Fibroblast of pulmonary artery (primary cell): ENCODE results near the gene ZNF469.

Experiments
- DNase-seq: peaks from one replicate; pipeline ENCODE4 v3.0.0-alpha.2; 2010; ENCODE audit warnings: low read depth
- H3K4me3 ChIP-seq: replicated peaks from 2 replicates; pipeline ENCODE4 v1.5.1; 2011; ENCODE audit warnings: low read depth, mild to moderate bottlenecking, control low read depth, low read length, moderate library complexity
- TF ChIP-seq, protein P1 (sequence below): IDR thresholded peaks from 2 replicates; pipeline ENCODE4 v1.5.1; 2011; ENCODE audit warnings: mild to moderate bottlenecking, control low read depth, low read length, inconsistent platforms; ENCODE audit errors: missing control alignments

ZNF469 gene

GRCh38 chr16:88374736-88375135 is 8.0 kb upstream of the ZNF469 start:
- TF ChIP-seq, protein P1, sequence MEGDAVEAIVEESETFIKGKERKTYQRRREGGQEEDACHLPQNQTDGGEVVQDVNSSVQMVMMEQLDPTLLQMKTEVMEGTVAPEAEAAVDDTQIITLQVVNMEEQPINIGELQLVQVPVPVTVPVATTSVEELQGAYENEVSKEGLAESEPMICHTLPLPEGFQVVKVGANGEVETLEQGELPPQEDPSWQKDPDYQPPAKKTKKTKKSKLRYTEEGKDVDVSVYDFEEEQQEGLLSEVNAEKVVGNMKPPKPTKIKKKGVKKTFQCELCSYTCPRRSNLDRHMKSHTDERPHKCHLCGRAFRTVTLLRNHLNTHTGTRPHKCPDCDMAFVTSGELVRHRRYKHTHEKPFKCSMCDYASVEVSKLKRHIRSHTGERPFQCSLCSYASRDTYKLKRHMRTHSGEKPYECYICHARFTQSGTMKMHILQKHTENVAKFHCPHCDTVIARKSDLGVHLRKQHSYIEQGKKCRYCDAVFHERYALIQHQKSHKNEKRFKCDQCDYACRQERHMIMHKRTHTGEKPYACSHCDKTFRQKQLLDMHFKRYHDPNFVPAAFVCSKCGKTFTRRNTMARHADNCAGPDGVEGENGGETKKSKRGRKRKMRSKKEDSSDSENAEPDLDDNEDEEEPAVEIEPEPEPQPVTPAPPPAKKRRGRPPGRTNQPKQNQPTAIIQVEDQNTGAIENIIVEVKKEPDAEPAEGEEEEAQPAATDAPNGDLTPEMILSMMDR: no peak
- DNase-seq: no peak

DNA sequence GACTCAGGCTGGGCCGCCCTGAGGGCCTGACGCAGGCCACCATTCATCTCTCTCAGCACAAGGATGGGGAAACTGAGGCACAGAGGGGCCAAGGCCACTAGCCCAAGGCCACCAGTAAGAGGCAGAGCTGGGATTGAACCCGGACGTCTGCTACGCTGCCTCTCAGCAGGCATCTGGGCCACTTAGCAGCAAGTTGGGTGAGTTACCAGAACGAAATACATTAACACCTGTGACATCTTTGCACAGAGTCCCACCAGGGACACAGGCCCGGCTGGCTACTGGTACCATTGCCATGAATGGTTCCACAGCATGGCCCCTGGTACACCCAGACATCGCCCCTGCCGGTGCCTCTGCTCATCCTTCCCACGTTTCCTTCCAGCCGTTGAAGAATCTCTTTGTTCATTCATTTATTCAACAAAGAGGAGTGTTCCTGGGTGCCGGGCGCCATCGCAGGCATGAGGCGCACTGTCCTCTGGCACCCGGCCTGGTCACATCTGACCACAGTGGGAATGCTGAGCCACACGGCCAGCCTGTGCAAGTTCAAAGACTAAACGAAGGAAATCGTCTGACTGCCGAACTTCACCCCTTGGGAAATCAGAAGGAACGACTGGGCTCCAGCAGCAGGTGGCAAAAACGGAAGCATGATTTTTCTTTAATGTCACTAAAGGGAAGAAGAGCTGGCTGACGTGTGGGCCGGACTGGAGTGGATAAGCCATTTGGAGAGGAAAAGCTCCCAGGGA is 7.4 kb upstream of the ZNF469 start:
- no peak for DNase-seq
- H3K4me3 ChIP-seq: no peak overlapping the region
- TF ChIP-seq, protein P1: no peak

More at GRCh38 chr16:88374736-88375135, 8.0 kb upstream of the ZNF469 start:
- H3K4me3 ChIP-seq: no peak overlapping the region

- TF ChIP-seq, protein P1: no peak
- H3K4me3 ChIP-seq: no peak overlapping the region
These were observed 6.5 kb upstream of the ZNF469 start for GRCh38 chr16:88375996-88376834.

DNA sequence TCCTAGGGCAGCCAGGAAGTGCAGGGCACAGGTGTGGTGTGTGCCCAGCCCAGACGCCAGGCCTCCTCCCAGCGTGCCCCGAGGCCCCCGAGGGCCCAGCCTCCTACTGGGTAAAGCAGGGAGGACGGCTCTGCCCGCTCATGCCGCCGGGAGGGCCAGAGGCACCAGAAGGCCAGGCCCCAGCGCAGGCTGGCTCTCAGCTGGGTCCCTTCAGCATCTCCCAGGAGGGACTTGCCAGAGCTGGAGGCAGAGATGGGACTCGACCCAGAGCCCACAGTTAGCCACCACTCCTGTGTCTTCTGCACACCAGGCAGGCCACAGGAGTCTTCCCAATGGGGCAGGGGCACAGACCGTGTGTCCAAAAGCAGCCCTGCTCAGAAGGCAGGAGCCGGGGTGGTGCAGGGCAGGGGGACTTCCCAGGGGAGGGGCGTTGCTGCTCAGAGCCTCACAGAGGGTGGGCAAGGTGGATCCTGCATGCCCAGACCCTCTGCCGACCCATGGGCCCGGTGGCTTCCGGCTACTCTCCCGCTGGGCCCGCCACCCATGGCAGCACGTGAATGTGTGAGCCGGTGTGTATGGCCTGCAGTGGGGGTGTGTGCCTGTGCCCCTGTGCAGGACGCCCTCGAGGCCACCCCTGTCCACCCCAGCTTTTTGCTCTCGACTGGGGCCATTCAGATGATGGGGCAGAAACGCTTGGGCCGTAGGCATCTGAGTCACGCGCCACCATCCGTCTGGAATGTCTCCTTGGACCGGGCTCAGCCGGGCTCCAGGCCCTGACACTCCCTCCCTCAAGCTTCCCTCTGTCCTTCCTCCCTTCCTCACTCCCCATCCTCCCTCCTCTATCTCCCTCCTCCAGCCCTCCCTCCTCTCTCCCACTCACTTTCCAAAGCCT is 5.7 kb upstream of the ZNF469 start:
- TF ChIP-seq, protein P1: no peak
- H3K4me3 ChIP-seq: no peak overlapping the region
- peak; percentile 16 for DNase-seq

More at GRCh38 chr16:88375996-88376834, 6.5 kb upstream of the ZNF469 start:
- DNase-seq: no peak

- TF ChIP-seq, protein P1: no peak
- DNase-seq: no peak
- H3K4me3 ChIP-seq: no peak overlapping the region
These were observed 4.8 kb upstream of the ZNF469 start for GRCh38 chr16:88377961-88378360.

DNA sequence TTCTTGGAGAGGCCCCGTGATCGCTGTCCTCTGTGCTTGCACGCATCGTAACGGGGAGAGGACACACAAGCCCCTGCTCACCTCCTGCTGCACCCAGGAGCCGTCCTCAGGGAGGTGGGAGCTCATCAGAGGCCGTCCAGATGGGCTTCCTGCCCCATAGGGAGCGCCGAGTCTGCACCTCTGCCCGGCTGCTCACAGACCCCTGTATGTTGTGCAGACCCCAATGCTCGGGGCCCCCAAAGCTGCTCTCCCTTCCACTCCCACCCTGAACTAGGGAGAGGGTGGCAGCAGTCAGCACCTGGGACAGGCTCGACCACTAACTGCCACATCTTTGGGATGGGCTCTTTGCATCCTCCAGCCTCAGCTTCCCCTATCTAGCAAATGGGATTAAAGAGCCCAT is 4.4 kb upstream of the ZNF469 start:
- DNase-seq: no peak
- no peak overlapping the region for H3K4me3 ChIP-seq
- TF ChIP-seq, protein P1: no peak
